HG02943 (cell line): ENCODE measurements around the gene SKAP1.
"Not testable (repeated sequence)": the region's sequence is repeated elsewhere in the genome, so short reads cannot be mapped to it uniquely, and the experiment has no call there.

Source experiments
- ATAC-seq: cut with Tn5 transposase; IDR thresholded peaks from one replicate; pipeline ENCODE4 v1.9.1; 2021; ENCODE audit warnings: mild to moderate bottlenecking, low read depth, moderate library complexity; ENCODE audit not compliant: unreplicated experiment

The SKAP1 gene

GRCh38 chr17:48294806-48295361, 135.1 kb downstream of the SKAP1 start:
- ATAC-seq = no peak

GRCh38 chr17:48294020-48294805, 135.8 kb downstream of the SKAP1 start:
- no peak for ATAC-seq

- no peak for ATAC-seq
Measured at GRCh38 chr17:48293319-48294019, 136.5 kb downstream of the SKAP1 start.

GRCh38 chr17:48290378-48290777, 139.6 kb downstream of the SKAP1 start:
- ATAC-seq = no peak

GRCh38 chr17:48286917-48287316, 143.1 kb downstream of the SKAP1 start:
- not testable (repeated sequence) for ATAC-seq

GRCh38 chr17:48285614-48286013, 144.4 kb downstream of the SKAP1 start:
- no peak for ATAC-seq

DNA sequence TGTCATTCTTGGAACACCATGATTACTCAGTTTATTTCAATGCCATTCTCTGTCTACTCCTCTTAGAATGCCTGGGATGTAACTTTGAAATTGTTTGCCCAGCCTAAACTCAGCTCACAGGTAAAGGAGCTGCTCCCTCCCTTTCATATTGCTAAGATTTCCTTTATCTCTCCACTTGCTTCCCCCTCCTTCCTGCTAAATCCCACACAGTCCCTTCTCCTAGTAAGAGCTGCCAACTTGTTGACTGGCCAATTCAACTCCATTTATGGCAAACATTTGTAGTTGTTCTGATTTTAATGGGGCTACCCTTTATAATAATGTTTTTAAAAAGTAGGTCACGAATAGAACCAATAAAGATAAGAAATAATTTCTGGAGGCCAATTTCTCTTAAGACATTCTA, 146.1 kb downstream of the SKAP1 start:
- ATAC-seq = no peak

DNA sequence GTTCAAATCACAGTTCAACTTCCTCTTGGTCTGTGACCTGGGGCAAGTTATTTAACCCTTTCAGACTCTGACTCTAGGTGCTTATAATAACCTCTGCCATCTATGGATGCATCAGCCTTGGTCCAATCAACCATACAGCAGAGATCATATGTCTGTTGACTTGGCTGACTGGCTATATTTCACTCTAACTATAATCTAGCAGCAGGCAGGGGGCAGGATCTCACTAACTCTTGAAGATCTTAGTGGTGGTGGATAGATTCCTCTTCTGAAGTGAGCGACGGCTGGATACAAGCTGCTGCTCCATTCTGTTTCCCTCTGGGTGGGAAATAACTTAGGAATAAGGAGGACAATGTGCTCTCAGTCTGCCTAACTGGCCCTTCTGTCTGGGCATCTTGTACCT, 146.6 kb downstream of the SKAP1 start:
- no peak for ATAC-seq

GRCh38 chr17:48282303-48282702, 147.7 kb downstream of the SKAP1 start:
- ATAC-seq = no peak

DNA sequence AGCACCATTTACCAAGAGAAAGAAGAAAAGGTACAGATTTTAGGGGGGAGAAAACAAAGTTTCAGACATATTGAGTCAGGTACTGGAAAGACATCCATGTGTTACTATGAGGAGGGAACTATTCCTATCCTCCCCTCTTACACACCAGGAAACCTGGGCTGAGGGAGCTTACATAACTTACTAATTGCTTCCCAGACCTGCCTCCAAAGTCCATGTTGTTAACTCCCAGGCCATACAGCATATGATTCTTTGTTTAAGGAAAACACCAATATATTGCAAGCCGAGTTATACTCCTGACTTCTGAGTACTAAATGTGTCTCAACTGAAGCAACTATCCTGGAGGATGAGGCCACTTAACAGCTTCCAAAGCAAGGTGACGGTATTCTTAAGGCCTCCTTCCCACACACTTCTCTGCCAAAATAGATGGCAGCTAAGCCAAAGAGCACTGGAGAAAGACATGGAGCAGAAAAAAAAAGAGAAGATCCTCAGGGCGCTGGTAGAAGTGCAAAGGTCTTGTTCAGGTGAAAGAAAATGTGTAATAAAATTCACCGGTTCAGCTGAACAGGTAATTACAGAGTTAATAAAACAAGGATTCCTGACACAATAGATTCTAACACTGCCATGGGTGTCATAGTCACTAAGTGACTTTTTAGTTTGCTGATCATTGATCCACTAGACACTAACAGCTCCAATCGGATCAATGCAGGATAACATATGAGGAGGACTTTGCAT, 151.1 kb downstream of the SKAP1 start:
- ATAC-seq = no peak

GRCh38 chr17:48276776-48277175, 153.2 kb downstream of the SKAP1 start:
- ATAC-seq = no peak

DNA sequence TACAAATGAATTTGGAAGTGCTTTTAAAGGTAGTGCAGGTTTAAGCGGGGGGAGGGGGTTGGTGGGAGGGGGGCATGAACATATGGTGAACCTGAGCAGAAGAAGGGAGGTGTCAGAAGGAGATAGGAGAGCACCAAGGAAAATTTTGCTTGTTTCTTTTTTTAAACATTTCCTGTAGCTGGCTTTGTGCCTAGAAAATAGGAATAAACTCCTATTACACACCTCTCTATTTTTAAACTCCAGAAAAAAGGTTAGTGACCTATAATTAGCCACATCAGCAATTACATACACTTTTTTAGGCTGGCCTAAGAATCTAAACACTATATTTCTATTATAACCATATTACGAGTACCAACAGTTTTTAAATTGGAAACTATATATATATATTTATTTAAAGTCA, 159.1 kb downstream of the SKAP1 start:
- no peak for ATAC-seq

- ATAC-seq = no peak
Measured at GRCh38 chr17:48269209-48269608, 160.8 kb downstream of the SKAP1 start.

- no peak for ATAC-seq
Measured at GRCh38 chr17:48263731-48264035, 166.3 kb downstream of the SKAP1 start.

GRCh38 chr17:48262982-48263730, 166.9 kb downstream of the SKAP1 start:
- no peak for ATAC-seq

GRCh38 chr17:48261297-48261880, 168.6 kb downstream of the SKAP1 start:
- no peak for ATAC-seq

DNA sequence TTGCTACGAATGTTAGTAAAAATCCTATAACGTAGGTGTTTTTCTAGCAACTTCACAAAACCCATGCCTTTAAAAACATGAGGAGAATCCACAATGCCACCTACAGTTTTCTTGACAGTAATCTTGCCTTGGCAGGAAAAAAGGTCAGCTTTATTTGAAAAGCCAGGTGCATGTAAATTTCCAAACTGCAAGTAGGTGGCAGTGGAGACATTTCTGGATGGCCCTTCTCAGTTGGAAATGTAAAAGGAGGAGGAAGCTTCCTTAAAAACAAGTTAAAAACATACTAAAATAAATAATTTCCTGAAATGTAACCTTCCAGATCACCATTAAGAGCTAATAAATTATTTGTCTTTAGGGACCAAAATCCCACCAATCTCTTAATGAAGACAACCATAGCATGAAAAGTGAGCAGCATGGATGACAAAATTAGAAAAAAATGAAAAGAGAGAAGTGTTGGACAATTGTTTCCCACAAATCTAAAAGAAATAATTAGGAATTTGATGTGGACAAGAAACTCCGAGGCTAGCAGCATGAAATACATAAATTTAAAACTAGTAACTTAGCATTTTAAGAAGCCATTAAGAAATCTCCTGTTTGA, 170.2 kb downstream of the SKAP1 start:
- no peak for ATAC-seq

GRCh38 chr17:48258331-48258730, 171.7 kb downstream of the SKAP1 start:
- ATAC-seq = no peak

GRCh38 chr17:48255759-48256158, 174.3 kb downstream of the SKAP1 start:
- ATAC-seq = no peak

- ATAC-seq = no peak
Measured at GRCh38 chr17:48254896-48255295, 175.1 kb downstream of the SKAP1 start.
